ENCODE results near the gene BBS9.

- TF ChIP-seq, protein P1, sequence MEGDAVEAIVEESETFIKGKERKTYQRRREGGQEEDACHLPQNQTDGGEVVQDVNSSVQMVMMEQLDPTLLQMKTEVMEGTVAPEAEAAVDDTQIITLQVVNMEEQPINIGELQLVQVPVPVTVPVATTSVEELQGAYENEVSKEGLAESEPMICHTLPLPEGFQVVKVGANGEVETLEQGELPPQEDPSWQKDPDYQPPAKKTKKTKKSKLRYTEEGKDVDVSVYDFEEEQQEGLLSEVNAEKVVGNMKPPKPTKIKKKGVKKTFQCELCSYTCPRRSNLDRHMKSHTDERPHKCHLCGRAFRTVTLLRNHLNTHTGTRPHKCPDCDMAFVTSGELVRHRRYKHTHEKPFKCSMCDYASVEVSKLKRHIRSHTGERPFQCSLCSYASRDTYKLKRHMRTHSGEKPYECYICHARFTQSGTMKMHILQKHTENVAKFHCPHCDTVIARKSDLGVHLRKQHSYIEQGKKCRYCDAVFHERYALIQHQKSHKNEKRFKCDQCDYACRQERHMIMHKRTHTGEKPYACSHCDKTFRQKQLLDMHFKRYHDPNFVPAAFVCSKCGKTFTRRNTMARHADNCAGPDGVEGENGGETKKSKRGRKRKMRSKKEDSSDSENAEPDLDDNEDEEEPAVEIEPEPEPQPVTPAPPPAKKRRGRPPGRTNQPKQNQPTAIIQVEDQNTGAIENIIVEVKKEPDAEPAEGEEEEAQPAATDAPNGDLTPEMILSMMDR (conservative IDR thresholded peaks at IDR 0.05; ENCODE audit: low read length) = no peak
- TF ChIP-seq EZH2phosphoT487 (IDR thresholded peaks at IDR 0.05; ENCODE audit: borderline replicate concordance) = no peak
Observed at GRCh38 chr7:33592718-33593117, 463.4 kb downstream of the BBS9 start.

All from Loucy (cell line).